GM12801 (cell line): ENCODE data around the gene DENND1A.

Experiments
- CTCF ChIP-seq: IDR thresholded peaks from one replicate; pipeline ENCODE4 v1.5.1; 2011; ENCODE audit warnings: control low read depth; ENCODE audit not compliant: insufficient read length; ENCODE audit errors: extremely low read depth

DENND1A gene

GRCh38 chr9:123607479-123607878 is 322.4 kb downstream of the DENND1A start:
- no peak for TF ChIP-seq CTCF

GRCh38 chr9:123606141-123606540 is 323.8 kb downstream of the DENND1A start:
- TF ChIP-seq CTCF: no peak

GRCh38 chr9:123605286-123605685 is 324.6 kb downstream of the DENND1A start:
- TF ChIP-seq CTCF: no peak

GRCh38 chr9:123604861-123605260 is 325.1 kb downstream of the DENND1A start:
- no peak for TF ChIP-seq CTCF

- TF ChIP-seq CTCF: no peak
Measured at GRCh38 chr9:123601828-123602227, 328.1 kb downstream of the DENND1A start.

- no peak for TF ChIP-seq CTCF
Measured at GRCh38 chr9:123599781-123600180, 330.1 kb downstream of the DENND1A start.

GRCh38 chr9:123597876-123598556 is 331.9 kb downstream of the DENND1A start:
- no peak for TF ChIP-seq CTCF

GRCh38 chr9:123597048-123597447 is 332.9 kb downstream of the DENND1A start:
- TF ChIP-seq CTCF: no peak
